Raji (cell line): ENCODE results near the gene DUSP23.

ENCODE experiments used
- POLR2A ChIP-seq: IDR thresholded peaks from 2 replicates; pipeline ENCODE4 v1.6.1; 2011; ENCODE audit warnings: low read depth, low read length, control low read depth; ENCODE audit not compliant: insufficient read depth

DUSP23 gene

GRCh38 chr1:159829273-159829634 is 48.5 kb downstream of the DUSP23 start:
- no peak for TF ChIP-seq POLR2A

GRCh38 chr1:159829822-159830465 is 49.2 kb downstream of the DUSP23 start:
- TF ChIP-seq POLR2A: no peak

- TF ChIP-seq POLR2A: no peak
These were observed 50.0 kb downstream of the DUSP23 start for GRCh38 chr1:159830722-159831121.

GRCh38 chr1:159831412-159832141 is 50.8 kb downstream of the DUSP23 start:
- TF ChIP-seq POLR2A: no peak
